SK-N-SH treated with all-trans-retinoic acid at 6 μM for 48 hours (cell line): Measurements from ENCODE around the gene RGS4.

Source experiments
- TCF4 ChIP-seq: fragments of 250-450 bp; sonication (Bioruptor Pico); IDR thresholded peaks from 2 replicates; pipeline ENCODE4 v1.8.0; 2021; ENCODE audit warnings: mild to moderate bottlenecking, moderate library complexity, borderline replicate concordance
- TOX ChIP-seq: fragments of 250-450 bp; sonication (Bioruptor Pico); IDR thresholded peaks from 2 replicates; pipeline ENCODE4 v1.8.0; 2021; ENCODE audit warnings: mild to moderate bottlenecking, moderate library complexity, borderline replicate concordance
- TF ChIP-seq, protein P1 (sequence below): fragments of 250-450 bp; sonication (Bioruptor Pico); IDR thresholded peaks from 2 replicates; pipeline ENCODE4 v1.5.1; 2020; ENCODE audit warnings: low read depth, mild to moderate bottlenecking, moderate library complexity

Gene RGS4

DNA sequence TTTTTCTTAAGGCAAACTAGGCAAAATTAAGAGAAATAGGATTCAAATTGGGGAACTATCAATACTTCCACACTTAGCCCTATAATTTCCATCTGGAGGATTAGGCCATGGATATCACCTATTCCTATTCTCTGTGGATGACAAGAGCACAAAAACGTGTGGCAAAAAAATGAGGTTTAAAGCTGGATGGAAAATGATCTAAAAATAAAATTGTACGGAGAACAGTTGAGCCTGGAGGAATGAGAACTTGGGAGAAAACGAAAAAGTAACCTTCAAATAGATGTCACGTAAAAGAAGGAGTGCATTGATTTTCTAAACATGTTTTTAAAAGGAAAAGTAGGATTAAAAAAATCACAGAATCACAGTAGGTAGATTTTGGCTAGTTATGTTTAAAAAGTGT is 55.7 kb downstream of the RGS4 start (continued):
- TF ChIP-seq TOX (no peak), TCF4 (CRISPR knock-in tag) (no peak)
- TF ChIP-seq, protein P1, sequence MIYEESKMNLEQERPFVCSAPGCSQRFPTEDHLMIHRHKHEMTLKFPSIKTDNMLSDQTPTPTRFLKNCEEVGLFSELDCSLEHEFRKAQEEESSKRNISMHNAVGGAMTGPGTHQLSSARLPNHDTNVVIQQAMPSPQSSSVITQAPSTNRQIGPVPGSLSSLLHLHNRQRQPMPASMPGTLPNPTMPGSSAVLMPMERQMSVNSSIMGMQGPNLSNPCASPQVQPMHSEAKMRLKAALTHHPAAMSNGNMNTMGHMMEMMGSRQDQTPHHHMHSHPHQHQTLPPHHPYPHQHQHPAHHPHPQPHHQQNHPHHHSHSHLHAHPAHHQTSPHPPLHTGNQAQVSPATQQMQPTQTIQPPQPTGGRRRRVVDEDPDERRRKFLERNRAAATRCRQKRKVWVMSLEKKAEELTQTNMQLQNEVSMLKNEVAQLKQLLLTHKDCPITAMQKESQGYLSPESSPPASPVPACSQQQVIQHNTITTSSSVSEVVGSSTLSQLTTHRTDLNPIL (CRISPR knock-in tag), result no peak
